Stomach (tissue), 4 donors: Measurements from ENCODE around the gene LMCD1.

Source experiments
- EP300 ChIP-seq: sonication (generic); formaldehyde crosslinking; IDR thresholded peaks from one replicate; pipeline ENCODE4 v1.6.1; 2017; ENCODE audit warnings: antibody characterized with exemption
- POLR2A ChIP-seq, 4 donors: fragments of 450-650 bp; IDR thresholded peaks; one replicate each; pipeline ENCODE4 v1.6.1; 2016; ENCODE audit warnings: antibody characterized with exemption in 4 of 4, control low read depth in 2 of 4, mild to moderate bottlenecking in 1 of 4, moderate library complexity in 1 of 4
- POLR2AphosphoS5 ChIP-seq, 3 donors: sonication (generic); formaldehyde crosslinking; IDR thresholded peaks; one replicate each; pipeline ENCODE4 v1.6.1; 2016; ENCODE audit warnings: antibody characterized with exemption in 3 of 3
- TF ChIP-seq, protein P1 (sequence below), 7 experiments: fragments of 450-650 bp in 4 of 7; fragments of 200-600 bp in 3 of 7; sonication (generic) in 3 of 7; IDR thresholded peaks; one replicate each; pipeline ENCODE4 v1.5.1; 2016 to 2019; ENCODE audit warnings: antibody characterized with exemption in 7 of 7, control low read depth in 2 of 7, mild to moderate bottlenecking in 1 of 7

DNA sequence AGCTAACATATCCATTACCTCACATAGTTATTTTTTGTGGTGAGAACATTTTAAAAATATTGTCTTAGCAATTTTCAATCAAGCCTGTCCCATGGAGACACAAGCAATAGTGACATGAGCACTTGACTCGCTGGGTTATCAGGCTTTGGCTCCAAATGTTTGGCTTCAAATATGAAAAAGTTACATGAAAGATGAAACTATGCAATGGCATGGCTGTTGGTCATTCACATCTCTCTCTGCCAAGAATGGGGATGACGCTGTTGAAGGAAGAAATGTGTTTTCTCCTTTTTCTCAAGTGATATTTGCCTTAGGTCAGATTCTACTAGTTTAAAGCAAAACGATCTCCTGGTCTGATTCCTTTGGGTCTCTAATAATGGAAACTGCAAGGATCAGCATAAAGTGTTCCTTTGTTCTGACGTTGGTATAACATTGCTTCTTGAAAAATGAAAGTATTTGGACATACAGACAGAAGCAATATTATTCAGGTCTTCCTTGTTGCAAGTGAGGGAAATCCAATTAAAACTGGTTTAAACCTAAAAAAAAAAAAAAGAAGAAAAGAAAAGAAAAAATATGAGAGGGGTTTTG is 71.8 kb downstream of the LMCD1 start:
- TF ChIP-seq POLR2A (IDR thresholded peaks at IDR 0.05) (no peak), POLR2AphosphoS5 (IDR thresholded peaks at IDR 0.05) (no peak), EP300 (no peak)
- TF ChIP-seq, protein P1, sequence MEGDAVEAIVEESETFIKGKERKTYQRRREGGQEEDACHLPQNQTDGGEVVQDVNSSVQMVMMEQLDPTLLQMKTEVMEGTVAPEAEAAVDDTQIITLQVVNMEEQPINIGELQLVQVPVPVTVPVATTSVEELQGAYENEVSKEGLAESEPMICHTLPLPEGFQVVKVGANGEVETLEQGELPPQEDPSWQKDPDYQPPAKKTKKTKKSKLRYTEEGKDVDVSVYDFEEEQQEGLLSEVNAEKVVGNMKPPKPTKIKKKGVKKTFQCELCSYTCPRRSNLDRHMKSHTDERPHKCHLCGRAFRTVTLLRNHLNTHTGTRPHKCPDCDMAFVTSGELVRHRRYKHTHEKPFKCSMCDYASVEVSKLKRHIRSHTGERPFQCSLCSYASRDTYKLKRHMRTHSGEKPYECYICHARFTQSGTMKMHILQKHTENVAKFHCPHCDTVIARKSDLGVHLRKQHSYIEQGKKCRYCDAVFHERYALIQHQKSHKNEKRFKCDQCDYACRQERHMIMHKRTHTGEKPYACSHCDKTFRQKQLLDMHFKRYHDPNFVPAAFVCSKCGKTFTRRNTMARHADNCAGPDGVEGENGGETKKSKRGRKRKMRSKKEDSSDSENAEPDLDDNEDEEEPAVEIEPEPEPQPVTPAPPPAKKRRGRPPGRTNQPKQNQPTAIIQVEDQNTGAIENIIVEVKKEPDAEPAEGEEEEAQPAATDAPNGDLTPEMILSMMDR (IDR thresholded peaks at IDR 0.05): no peak
